Gastrocnemius medialis (tissue), 4 donors: ENCODE results near the gene PFN1. TPM values are rescaled to one million over a fixed set of nuclear protein-coding genes. Genes with fewer than 3 reads are reported as not detected.

Experiments
- ATAC-seq, 2 donors: fragments of 150-250 bp; one replicate each; pipeline ENCODE4 v1.9.1; 2016
- DNase-seq, 2 donors: peaks; one replicate each; pipeline ENCODE4 v3.0.0-alpha.2; 2019
- H3K27ac ChIP-seq, 4 donors: fragments of 200-600 bp; sonication (generic); 1 replicate in 1 of 4; 2 replicates in 3 of 4; pipeline ENCODE4 v1.5.1; 2016 to 2018; ENCODE audit warnings: mild to moderate bottlenecking in 2 of 4, moderate library complexity in 1 of 4
- H3K27me3 ChIP-seq, 3 donors: fragments of 200-600 bp; sonication (generic) in 2 of 3; 1 replicate in 1 of 3; 2 replicates in 2 of 3; pipeline versions ENCODE4 v1.5.1 to v1.6.0; 2016 to 2019; ENCODE audit warnings: mild to moderate bottlenecking in 1 of 3, moderate library complexity in 1 of 3
- H3K36me3 ChIP-seq, 2 donors: fragments of 200-600 bp; sonication (generic) in 1 of 2; one replicate each; pipeline ENCODE4 v1.5.1; 2017 to 2018
- H3K4me1 ChIP-seq, 2 donors: fragments of 200-600 bp; sonication (generic) in 1 of 2; one replicate each; pipeline ENCODE4 v1.5.1; 2016 to 2017; ENCODE audit warnings: mild to moderate bottlenecking in 2 of 2
- H3K4me3 ChIP-seq, 4 donors: fragments of 200-600 bp; sonication (generic) in 3 of 4; 1 replicate in 1 of 4; 2 replicates in 3 of 4; pipeline ENCODE4 v1.5.1; 2016 to 2019; ENCODE audit warnings: mild to moderate bottlenecking in 2 of 4
- H3K9me3 ChIP-seq, 3 donors: fragments of 200-600 bp; sonication (generic) in 2 of 3; 1 replicate in 1 of 3; 2 replicates in 2 of 3; pipeline ENCODE4 v1.5.1; 2016 to 2019
- POLR2A ChIP-seq, 2 donors: fragments of 450-650 bp; IDR thresholded peaks; one replicate each; pipeline ENCODE4 v1.6.1; 2017; ENCODE audit warnings: antibody characterized with exemption in 2 of 2, mild to moderate bottlenecking in 2 of 2, moderate library complexity in 2 of 2
- in situ Hi-C, 4 donors: fragments of 200-750 bp; cut with MboI; loops; one replicate each; pipeline versions ENCODE4 v1.15.0 to v1.8.0; 2017; ENCODE audit warnings: low sequenced_read_pairs in 4 of 4
- intact Hi-C: fragments of 100-400 bp; cut with DNase I; formaldehyde crosslinking; loops from one replicate; pipeline ENCODE4 v1.15.1; 2023; ENCODE audit warnings: low total_unique reads
- total RNA-seq, 4 donors: library from RNA; depleted of rRNA; stranded (reverse); fragments of >200 nt; gene quantifications; one replicate each; pipeline versions ENCODE4 v1.1.0 to v1.2.3, GENCODE V29; 2016
- TF ChIP-seq, protein P1 (sequence below), 5 experiments: fragments of 450-650 bp in 3 of 5; fragments of 200-600 bp in 2 of 5; sonication (generic) in 2 of 5; IDR thresholded peaks in 4 of 5; conservative IDR thresholded peaks in 1 of 5; 1 replicate in 4 of 5; 2 replicates in 1 of 5; pipeline ENCODE4 v1.5.1; 2016 to 2019; ENCODE audit warnings: antibody characterized with exemption in 5 of 5, mild to moderate bottlenecking in 3 of 5, moderate library complexity in 3 of 5

PFN1 gene
- total RNA-seq, 4 donors from 2014 or later = 304 to 750 (median 599) TPM

DNA sequence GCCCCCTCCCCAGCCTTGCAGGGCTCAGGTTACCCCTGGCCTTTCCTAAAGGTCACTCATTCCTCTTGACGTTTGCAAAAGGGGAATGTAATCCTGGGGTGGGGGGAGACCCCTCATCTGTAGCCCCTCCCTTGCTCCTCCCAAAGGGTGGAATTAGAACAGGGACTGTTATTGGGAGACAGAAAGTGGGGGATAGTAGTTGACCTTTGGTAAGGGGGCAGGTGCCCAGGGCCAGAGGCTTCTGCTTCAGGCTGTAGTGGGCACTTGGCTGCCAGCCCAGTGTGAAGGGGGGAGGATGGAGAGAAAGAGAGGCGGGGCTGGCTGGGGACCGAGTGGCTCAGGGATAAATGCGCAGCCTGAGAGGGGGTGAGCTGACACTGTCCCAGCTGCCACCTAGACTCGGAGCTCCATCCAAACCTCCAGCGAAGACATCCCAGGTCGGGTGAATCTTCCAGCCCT is 2.4 kb upstream of the PFN1 start, which contains the start of gene ENO3:
TSS of gene ENO3 (plus strand) at position 374 of the 459 bp plus-strand sequence. CDS start 711 bp downstream, outside the sequence.
- peak in 1 of 2 donors; percentile 81 for DNase-seq
- Histone ChIP-seq H3K36me3 (peaks cover 0 to 17% of the 10 kb centered on the region in 2 donors), H3K27me3 (no peaks in the 10 kb centered on the region), H3K27ac (peak within 1 kb of the TSS; percentile 96 to 100 (median 98)), H3K9me3 (no peaks in the 10 kb centered on the region), H3K4me3 (peak within 1 kb of the TSS; percentile 85 to 99 (median 96)), H3K4me1 (peaks cover 55 to 65% of the 10 kb centered on the region in 2 donors)
- TF ChIP-seq, protein P1, sequence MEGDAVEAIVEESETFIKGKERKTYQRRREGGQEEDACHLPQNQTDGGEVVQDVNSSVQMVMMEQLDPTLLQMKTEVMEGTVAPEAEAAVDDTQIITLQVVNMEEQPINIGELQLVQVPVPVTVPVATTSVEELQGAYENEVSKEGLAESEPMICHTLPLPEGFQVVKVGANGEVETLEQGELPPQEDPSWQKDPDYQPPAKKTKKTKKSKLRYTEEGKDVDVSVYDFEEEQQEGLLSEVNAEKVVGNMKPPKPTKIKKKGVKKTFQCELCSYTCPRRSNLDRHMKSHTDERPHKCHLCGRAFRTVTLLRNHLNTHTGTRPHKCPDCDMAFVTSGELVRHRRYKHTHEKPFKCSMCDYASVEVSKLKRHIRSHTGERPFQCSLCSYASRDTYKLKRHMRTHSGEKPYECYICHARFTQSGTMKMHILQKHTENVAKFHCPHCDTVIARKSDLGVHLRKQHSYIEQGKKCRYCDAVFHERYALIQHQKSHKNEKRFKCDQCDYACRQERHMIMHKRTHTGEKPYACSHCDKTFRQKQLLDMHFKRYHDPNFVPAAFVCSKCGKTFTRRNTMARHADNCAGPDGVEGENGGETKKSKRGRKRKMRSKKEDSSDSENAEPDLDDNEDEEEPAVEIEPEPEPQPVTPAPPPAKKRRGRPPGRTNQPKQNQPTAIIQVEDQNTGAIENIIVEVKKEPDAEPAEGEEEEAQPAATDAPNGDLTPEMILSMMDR (IDR thresholded peaks at IDR 0.05 in 4 of 5, conservative IDR thresholded peaks at IDR 0.05 in 1 of 5) = no peak
- TF ChIP-seq POLR2A (IDR thresholded peaks at IDR 0.05) = peak in 1 of 2 donors; percentile 58
- in situ Hi-C loops (no loop called here), intact Hi-C loops (loop anchor here (5.0 kb wide), 1 partner anchor 1033 kb away; the partner anchor contains the start of gene P2RX1)
- ATAC-seq = peak in 1 of 2 donors; percentile 18

DNA sequence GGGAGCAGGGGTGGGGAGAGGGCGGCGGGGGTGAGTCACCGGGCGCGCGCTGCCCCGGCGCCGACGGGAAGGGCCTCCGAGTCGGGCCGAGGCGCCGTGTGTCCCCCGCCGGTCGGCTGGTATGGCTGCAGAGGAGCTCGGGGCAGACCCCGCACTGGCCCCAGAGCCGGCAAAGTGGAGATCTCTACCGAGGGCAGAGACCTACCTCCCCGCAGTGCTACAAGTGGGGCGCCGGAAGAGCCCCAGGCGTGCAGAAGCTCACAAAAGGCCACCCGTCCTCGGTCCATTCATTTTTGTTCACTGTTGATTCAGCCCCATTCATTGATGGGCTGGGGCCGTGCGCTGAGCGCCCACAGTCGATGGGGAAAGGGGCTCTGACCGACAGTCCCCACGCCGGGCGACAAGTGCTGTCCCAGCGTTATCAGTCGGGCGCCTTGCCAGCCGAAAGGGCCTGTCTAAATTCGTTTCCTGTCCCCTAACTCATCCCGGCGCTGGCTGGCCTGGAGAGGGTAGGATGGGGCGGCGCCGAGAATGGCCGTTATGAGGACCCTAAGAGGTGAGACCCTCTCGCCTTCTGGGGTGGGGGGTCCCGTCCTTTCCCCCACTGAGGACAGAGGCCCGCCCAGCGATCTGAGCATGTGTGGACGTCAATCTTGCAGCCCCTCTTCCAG is 1.9 kb upstream of the PFN1 start:
- Histone ChIP-seq H3K36me3 (peaks cover 0 to 17% of the 10 kb centered on the region in 2 donors), H3K27ac (peak overlapping the region; percentile 96 to 100 (median 98)), H3K9me3 (no peaks in the 10 kb centered on the region), H3K4me1 (peaks cover 61 to 65% of the 10 kb centered on the region in 2 donors), H3K4me3 (peak overlapping the region; percentile 85 to 99 (median 96)), H3K27me3 (no peaks in the 10 kb centered on the region)
- DNase-seq (peak in 1 of 2 donors; percentile 71), ATAC-seq (peak in 1 of 2 donors; percentile 12)
- in situ Hi-C loops = no loop called here
- TF ChIP-seq, protein P1 (IDR thresholded peaks at IDR 0.05 in 4 of 5, conservative IDR thresholded peaks at IDR 0.05 in 1 of 5) = no peak
- peak; percentile 69 to 72 for TF ChIP-seq POLR2A (IDR thresholded peaks at IDR 0.05)
- intact Hi-C loops = loop anchor here (5.0 kb wide), 1 partner anchor 1033 kb away; the partner anchor contains the start of gene P2RX1

DNA sequence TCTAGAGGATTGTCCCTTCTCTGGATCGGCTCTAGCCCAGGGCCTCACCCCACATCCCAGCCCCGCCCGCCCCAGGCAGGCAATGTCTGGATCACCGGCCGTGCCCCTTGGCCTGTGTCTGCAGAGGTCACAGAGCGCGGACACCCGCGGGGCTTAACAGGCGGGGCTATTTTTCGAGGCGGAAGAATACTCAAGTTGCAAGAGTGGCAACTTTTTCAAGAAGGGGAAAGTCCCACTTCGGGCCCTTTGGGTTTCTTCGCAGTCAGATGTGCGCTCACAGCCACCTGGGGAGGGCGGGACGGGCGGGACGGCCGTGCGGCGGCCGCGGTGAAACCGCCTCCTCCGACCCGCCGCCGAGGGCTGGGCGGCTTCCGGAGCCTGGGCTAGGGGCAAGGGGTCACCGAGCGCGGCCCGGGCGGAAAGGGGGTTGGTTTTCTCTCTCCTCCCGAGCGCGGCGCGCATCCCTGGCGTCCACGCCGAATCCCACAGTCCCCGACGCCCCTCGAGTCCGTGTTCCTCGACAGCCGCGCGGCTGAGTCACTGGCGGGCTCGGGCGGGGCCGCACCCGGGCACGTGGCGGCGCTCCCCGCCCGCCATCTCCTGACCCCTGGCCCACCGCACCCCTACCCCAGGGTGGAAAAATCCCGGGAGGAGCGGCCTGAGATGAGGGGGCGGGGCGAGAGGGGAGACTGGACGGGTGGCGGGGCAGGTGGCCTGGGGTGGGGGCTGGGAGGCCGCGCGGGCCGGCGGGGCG is 1.2 kb upstream of the PFN1 start:
- DNase-seq (peak; percentile 79 to 89), ATAC-seq (peak; percentile 11 to 12)
- Histone ChIP-seq H3K27me3 (no peaks in the 10 kb centered on the region), H3K27ac (peak overlapping the region; percentile 96 to 100 (median 98)), H3K36me3 (peaks cover 0 to 22% of the 10 kb centered on the region in 2 donors), H3K4me3 (peak overlapping the region; percentile 85 to 99 (median 96)), H3K9me3 (no peaks in the 10 kb centered on the region), H3K4me1 (peaks cover 62 to 67% of the 10 kb centered on the region in 2 donors)
- in situ Hi-C loops = no loop called here
- intact Hi-C loops = loop anchor here (1.0 to 5.0 kb wide), 2 partner anchors 18 to 1032 kb away; partner anchors contain the start of genes P2RX1 and SPAG7
- peak; percentile 36 to 45 for TF ChIP-seq POLR2A (IDR thresholded peaks at IDR 0.05)
- TF ChIP-seq, protein P1 (IDR thresholded peaks at IDR 0.05 in 4 of 5, conservative IDR thresholded peaks at IDR 0.05 in 1 of 5) = no peak

DNA sequence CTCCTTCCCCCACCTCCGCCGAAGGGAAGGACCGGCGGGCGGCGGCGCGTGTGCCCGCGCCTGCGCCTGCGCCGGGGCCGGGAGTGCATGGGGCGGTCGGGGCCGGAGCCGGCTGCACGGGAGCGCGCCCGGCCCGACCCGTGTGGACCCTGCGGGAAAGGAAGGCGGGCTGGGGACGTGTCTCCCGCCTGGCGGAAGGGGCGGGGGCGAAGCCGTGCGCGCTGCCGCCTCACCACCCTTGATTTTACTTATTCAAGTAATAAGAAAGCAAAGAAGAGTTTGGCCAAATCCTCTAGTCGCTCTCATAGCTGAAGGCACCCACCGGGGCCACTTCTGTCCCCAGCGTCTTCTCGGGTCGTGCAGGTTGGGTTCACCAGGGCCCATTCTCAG is 596 bp upstream of the PFN1 start:
- in situ Hi-C loops = no loop called here
- H3K27ac ChIP-seq = peak overlapping the region; percentile 96 to 100 (median 98)
- ATAC-seq = peak; percentile 47 to 53
- H3K4me3 ChIP-seq = peak overlapping the region; percentile 85 to 99 (median 96)
- peaks cover 0 to 22% of the 10 kb centered on the region in 2 donors for H3K36me3 ChIP-seq
- no peaks in the 10 kb centered on the region for H3K9me3 ChIP-seq
- peaks cover 58 to 64% of the 10 kb centered on the region in 2 donors for H3K4me1 ChIP-seq
- peak; percentile 15 to 78 for TF ChIP-seq POLR2A (IDR thresholded peaks at IDR 0.05)
- TF ChIP-seq, protein P1 (IDR thresholded peaks at IDR 0.05 in 4 of 5, conservative IDR thresholded peaks at IDR 0.05 in 1 of 5) = no peak
- intact Hi-C loops = loop anchor here (1.0 kb wide), 2 partner anchors 18 to 51 kb away; partner anchors contain the start of gene SPAG7
- DNase-seq = peak; percentile 71 to 86
- no peaks in the 10 kb centered on the region for H3K27me3 ChIP-seq
